Measurements from ENCODE around the gene HNRNPD.
"Not testable (repeated sequence)": the region's sequence is repeated elsewhere in the genome, so short reads cannot be mapped to it uniquely, and the experiment has no call there.

The HNRNPD gene

GRCh38 chr4:82373816-82374625 lies at the start of gene HNRNPD:
HNRNPD (minus strand) TSS chr4:82373991; CDS start chr4:82373678, 313 bp downstream.
- DNase-seq (ENCODE audit: low spot score) = peak; percentile 95

GRCh38 chr4:82422616-82423015 lies 48.8 kb upstream of the HNRNPD start:
- no peak for DNase-seq (ENCODE audit: low spot score)

- no peak for DNase-seq (ENCODE audit: low spot score)
These were observed 48.2 kb upstream of the HNRNPD start for GRCh38 chr4:82421796-82422560.

GRCh38 chr4:82419451-82419850 lies 45.7 kb upstream of the HNRNPD start:
- DNase-seq (ENCODE audit: low spot score) = peak; percentile 13

- no peak for DNase-seq (ENCODE audit: low spot score)
These were observed 42.2 kb upstream of the HNRNPD start for GRCh38 chr4:82415922-82416365.

GRCh38 chr4:82415061-82415460 lies 41.3 kb upstream of the HNRNPD start:
- DNase-seq (ENCODE audit: low spot score) = not testable (repeated sequence)

- DNase-seq (ENCODE audit: low spot score) = no peak
These were observed 29.9 kb upstream of the HNRNPD start for GRCh38 chr4:82403725-82404124.

- no peak for DNase-seq (ENCODE audit: low spot score)
These were observed 28.5 kb upstream of the HNRNPD start for GRCh38 chr4:82402196-82402775.

GRCh38 chr4:82401600-82401999 lies 27.8 kb upstream of the HNRNPD start:
- no peak for DNase-seq (ENCODE audit: low spot score)

GRCh38 chr4:82398263-82398662 lies 24.5 kb upstream of the HNRNPD start:
- DNase-seq (ENCODE audit: low spot score) = no peak

- DNase-seq (ENCODE audit: low spot score) = no peak
These were observed 23.7 kb upstream of the HNRNPD start for GRCh38 chr4:82397527-82397926.

GRCh38 chr4:82394896-82395295 lies 21.1 kb upstream of the HNRNPD start:
- no peak for DNase-seq (ENCODE audit: low spot score)

- not testable (repeated sequence) for DNase-seq (ENCODE audit: low spot score)
These were observed 16.3 kb upstream of the HNRNPD start for GRCh38 chr4:82390061-82390460.

- no peak for DNase-seq (ENCODE audit: low spot score)
These were observed 14.6 kb upstream of the HNRNPD start for GRCh38 chr4:82388405-82388804.

GRCh38 chr4:82386312-82386711 lies 12.5 kb upstream of the HNRNPD start:
- DNase-seq (ENCODE audit: low spot score) = not testable (repeated sequence)

- DNase-seq (ENCODE audit: low spot score) = no peak
These were observed 9.0 kb upstream of the HNRNPD start for GRCh38 chr4:82382751-82383150.

- DNase-seq (ENCODE audit: low spot score) = no peak
These were observed 8.0 kb upstream of the HNRNPD start for GRCh38 chr4:82381661-82382296.

GRCh38 chr4:82381235-82381634 lies 7.4 kb upstream of the HNRNPD start:
- no peak for DNase-seq (ENCODE audit: low spot score)

- no peak for DNase-seq (ENCODE audit: low spot score)
These were observed 7.0 kb upstream of the HNRNPD start for GRCh38 chr4:82380831-82381230.

- no peak for DNase-seq (ENCODE audit: low spot score)
These were observed 6.6 kb upstream of the HNRNPD start for GRCh38 chr4:82380344-82380743.

- no peak for DNase-seq (ENCODE audit: low spot score)
These were observed 2.3 kb upstream of the HNRNPD start for GRCh38 chr4:82376109-82376508.

- DNase-seq (ENCODE audit: low spot score) = peak; percentile 32
These were observed 340 bp downstream of the HNRNPD start for GRCh38 chr4:82373486-82373815.

All from germinal center (tissue), 1 donor.